HG03097 (cell line): Measurements from ENCODE around the gene MS4A4A.

Experiments
- ATAC-seq: cut with Tn5 transposase; IDR thresholded peaks from one replicate; pipeline ENCODE4 v1.9.1; 2021; ENCODE audit not compliant: unreplicated experiment, low FRiP score

Gene MS4A4A

GRCh38 chr11:60345489-60345888 lies 65.0 kb downstream of the MS4A4A start:
- ATAC-seq, result no peak

- no peak for ATAC-seq
Observed at GRCh38 chr11:60347084-60347797, 66.8 kb downstream of the MS4A4A start.

DNA sequence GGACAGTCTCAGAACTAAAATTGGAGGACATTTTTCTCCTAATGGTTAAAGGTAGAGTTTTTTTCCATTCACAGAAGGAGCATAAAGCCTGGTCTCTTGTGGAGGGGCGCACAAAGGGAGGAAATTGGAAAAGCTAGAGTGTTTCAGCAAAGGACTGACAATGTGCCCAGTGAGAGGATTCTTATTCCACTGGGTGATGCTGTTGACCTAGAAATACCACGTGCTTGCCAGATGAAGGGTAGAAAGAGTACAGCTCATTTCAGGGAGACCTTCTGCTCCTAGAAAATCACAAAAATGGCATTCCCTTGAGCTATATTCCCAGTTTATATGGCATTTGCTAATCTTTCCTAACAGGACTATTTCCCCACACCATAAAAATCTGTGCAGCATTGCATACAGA lies 67.7 kb downstream of the MS4A4A start:
- no peak for ATAC-seq

DNA sequence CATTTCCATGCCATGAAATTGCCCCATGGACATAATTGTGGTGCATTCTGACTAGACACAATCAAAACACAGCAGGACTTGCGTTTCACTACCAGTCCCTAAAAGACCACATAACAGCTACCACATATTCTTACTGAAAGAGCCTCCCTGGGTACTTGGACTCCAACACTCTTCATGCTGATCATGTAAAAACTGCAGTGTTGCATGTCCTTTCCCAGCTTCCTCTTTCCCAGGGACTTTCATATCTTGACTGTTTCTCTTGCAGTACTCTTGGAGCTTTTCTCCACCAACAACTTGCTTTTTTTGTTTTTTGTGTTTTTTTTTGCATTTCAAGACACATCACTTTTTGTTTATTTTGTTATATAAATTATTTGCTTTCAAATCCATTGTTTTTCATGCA lies 69.5 kb downstream of the MS4A4A start:
- no peak for ATAC-seq

DNA sequence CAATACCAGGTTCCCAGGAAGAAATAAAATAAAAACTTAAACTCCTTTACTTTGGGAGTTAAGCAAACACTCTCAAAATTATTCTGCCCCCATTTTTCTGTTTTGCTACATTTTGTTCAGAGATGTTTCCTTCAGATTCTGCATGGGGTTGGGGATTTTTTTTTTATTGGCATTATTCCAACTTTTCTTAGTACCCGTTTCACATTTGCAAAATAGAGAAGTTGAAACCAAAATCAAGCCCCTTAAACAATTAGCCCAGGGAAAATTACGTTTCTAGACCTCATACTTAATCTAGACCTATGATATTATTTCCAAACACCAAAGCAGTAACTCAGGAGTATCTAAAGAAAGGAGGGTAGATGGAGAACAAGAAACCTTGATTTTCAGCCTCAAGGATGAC lies 77.3 kb downstream of the MS4A4A start:
- no peak for ATAC-seq
